CD4-positive, alpha-beta T cell treated with Interleukin-15 for 4 hours (primary cell): Measurements from ENCODE around the gene FLAD1.

Experiments
- DNase-seq: peaks from one replicate; pipeline ENCODE4 v3.0.0-alpha.2; 2020; ENCODE audit warnings: low spot score

Gene FLAD1

GRCh38 chr1:154952664-154953063, 30.5 kb upstream of the FLAD1 start:
- no peak for DNase-seq

GRCh38 chr1:154953611-154954038, 29.5 kb upstream of the FLAD1 start:
- no peak for DNase-seq

GRCh38 chr1:154954541-154954940, 28.6 kb upstream of the FLAD1 start:
- DNase-seq, result no peak

- peak; percentile 99 for DNase-seq
These were observed 28.0 kb upstream of the FLAD1 start for GRCh38 chr1:154955039-154955717.

GRCh38 chr1:154955718-154956543, 27.2 kb upstream of the FLAD1 start, which contains the start of gene PBXIP1:
PBXIP1 (minus strand) TSS chr1:154956099; CDS start chr1:154953721, 2,378 bp downstream.
- DNase-seq, result peak; percentile 96

GRCh38 chr1:154956544-154956941, 26.6 kb upstream of the FLAD1 start:
- DNase-seq, result no peak

GRCh38 chr1:154957091-154957657, 26.0 kb upstream of the FLAD1 start:
- DNase-seq, result no peak

GRCh38 chr1:154958036-154958435, 25.1 kb upstream of the FLAD1 start:
- no peak for DNase-seq

- no peak for DNase-seq
These were observed 24.3 kb upstream of the FLAD1 start for GRCh38 chr1:154958681-154959425.

- DNase-seq, result no peak
These were observed 23.7 kb upstream of the FLAD1 start for GRCh38 chr1:154959426-154959780.

GRCh38 chr1:154960446-154961136, 22.6 kb upstream of the FLAD1 start:
- no peak for DNase-seq

GRCh38 chr1:154961207-154962155, 21.7 kb upstream of the FLAD1 start, which contains the start of gene PYGO2:
PYGO2 (minus strand) TSS chr1:154961782; CDS start chr1:154961576, 206 bp downstream.
- peak; percentile 78 for DNase-seq

GRCh38 chr1:154962156-154962749, 20.9 kb upstream of the FLAD1 start:
- no peak for DNase-seq

GRCh38 chr1:154962795-154963330, 20.3 kb upstream of the FLAD1 start:
- DNase-seq, result no peak

GRCh38 chr1:154963643-154964042, 19.5 kb upstream of the FLAD1 start:
- no peak for DNase-seq

- no peak for DNase-seq
These were observed 18.8 kb upstream of the FLAD1 start for GRCh38 chr1:154964359-154964758.

- no peak for DNase-seq
These were observed 17.0 kb upstream of the FLAD1 start for GRCh38 chr1:154966111-154966510.

GRCh38 chr1:154967331-154967950, 15.7 kb upstream of the FLAD1 start:
- DNase-seq, result no peak

- DNase-seq, result no peak
These were observed 14.4 kb upstream of the FLAD1 start for GRCh38 chr1:154968731-154969130.
